22Rv1 (cell line): ENCODE measurements around the gene ANKRD66.

Experiments used
- CTCF ChIP-seq: fragments of 450-650 bp; IDR thresholded peaks from 2 replicates; pipeline ENCODE4 v1.5.1; 2017; ENCODE audit warnings: mild to moderate bottlenecking
- ZFX ChIP-seq: fragments of 450-650 bp; IDR thresholded peaks from 2 replicates; pipeline ENCODE4 v1.6.1; 2017; ENCODE audit warnings: antibody characterized with exemption, borderline replicate concordance

GRCh38 chr6:46784535-46784934 lies 37.8 kb downstream of the ANKRD66 start:
- no peak for TF ChIP-seq CTCF
- no peak for TF ChIP-seq ZFX
